ENCODE data around the gene MAP1LC3B2.

- TF ChIP-seq POLR2AphosphoS5 (IDR thresholded peaks at IDR 0.05) (no peak), CTCF (IDR thresholded peaks at IDR 0.05) (no peak), EP300 (IDR thresholded peaks at IDR 0.05; ENCODE audit: low read depth) (no peak), POLR2A (IDR thresholded peaks at IDR 0.05) (no peak)
These were observed 42.5 kb upstream of the MAP1LC3B2 start for GRCh38 chr12:116516657-116517056.
